ENCODE data around the gene SIPA1L3. TPM values are rescaled to one million over a fixed set of nuclear protein-coding genes. Genes with fewer than 3 reads are reported as not detected.
A peak's percentile ranks its signal among the peaks of the same experiment; 100 is the strongest.

The SIPA1L3 gene
- total RNA-seq, 1 experiment from 2014 or later: 36.0 TPM

DNA sequence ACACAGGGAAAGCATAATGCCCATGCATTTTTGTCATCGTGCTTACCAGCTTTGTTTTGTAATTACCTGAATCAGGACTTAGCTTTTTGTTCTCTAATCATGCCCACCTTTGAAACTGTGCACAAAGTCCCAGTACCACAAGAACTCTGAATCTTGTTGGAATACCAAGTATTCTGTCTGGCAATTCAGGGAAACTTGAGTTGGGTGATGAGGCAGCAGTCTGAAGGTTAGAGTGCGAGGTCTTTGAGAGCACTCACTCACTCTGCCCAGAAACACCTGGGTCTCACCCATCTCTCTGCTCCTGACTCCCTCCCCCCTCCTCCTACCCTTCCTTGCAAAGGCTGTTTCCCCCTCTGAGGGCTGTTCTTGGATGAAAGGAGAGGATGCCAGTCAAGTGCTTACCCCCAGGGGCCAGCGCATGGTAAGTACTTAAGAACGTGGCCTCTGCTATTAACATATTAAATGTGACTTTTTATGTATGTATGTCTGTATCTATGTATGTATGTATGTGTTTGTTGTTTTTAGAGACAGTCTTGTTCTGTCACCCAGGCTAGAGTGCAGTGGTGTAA is 22.4 kb downstream of the SIPA1L3 start:
- Mint-ChIP-seq H3K27me3 (ENCODE audit: insufficient read depth, unreplicated experiment) (no peaks in the 10 kb centered on the region), H3K9me3 (ENCODE audit: unreplicated experiment) (peaks cover 7% of the 10 kb centered on the region), H3K36me3 (ENCODE audit: insufficient read depth, unreplicated experiment) (peaks cover 15% of the 10 kb centered on the region), H3K4me3 (ENCODE audit: unreplicated experiment) (no peak overlapping the region), H3K4me1 (ENCODE audit: insufficient read depth, unreplicated experiment) (peaks cover 29% of the 10 kb centered on the region), H3K27ac (ENCODE audit: low read depth, unreplicated experiment) (no peak overlapping the region)
- intact Hi-C loops (cut with micrococcal nuclease): no loop called here
- TF ChIP-seq, protein P1, sequence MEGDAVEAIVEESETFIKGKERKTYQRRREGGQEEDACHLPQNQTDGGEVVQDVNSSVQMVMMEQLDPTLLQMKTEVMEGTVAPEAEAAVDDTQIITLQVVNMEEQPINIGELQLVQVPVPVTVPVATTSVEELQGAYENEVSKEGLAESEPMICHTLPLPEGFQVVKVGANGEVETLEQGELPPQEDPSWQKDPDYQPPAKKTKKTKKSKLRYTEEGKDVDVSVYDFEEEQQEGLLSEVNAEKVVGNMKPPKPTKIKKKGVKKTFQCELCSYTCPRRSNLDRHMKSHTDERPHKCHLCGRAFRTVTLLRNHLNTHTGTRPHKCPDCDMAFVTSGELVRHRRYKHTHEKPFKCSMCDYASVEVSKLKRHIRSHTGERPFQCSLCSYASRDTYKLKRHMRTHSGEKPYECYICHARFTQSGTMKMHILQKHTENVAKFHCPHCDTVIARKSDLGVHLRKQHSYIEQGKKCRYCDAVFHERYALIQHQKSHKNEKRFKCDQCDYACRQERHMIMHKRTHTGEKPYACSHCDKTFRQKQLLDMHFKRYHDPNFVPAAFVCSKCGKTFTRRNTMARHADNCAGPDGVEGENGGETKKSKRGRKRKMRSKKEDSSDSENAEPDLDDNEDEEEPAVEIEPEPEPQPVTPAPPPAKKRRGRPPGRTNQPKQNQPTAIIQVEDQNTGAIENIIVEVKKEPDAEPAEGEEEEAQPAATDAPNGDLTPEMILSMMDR (IDR thresholded peaks at IDR 0.05; ENCODE audit: unreplicated experiment): no peak
- no TSS peak for BruUV-seq (replicated peaks)
- POLR2A ChIA-PET: no interaction called here
- no peak for DNase-seq (ENCODE audit: unreplicated experiment)
- CTCF ChIA-PET: interaction anchor here (1.1 to 1.2 kb wide), 2 partner anchors 26 to 206 kb away, joined by 3 to 4 read pairs; no protein-coding TSS in a partner anchor

DNA sequence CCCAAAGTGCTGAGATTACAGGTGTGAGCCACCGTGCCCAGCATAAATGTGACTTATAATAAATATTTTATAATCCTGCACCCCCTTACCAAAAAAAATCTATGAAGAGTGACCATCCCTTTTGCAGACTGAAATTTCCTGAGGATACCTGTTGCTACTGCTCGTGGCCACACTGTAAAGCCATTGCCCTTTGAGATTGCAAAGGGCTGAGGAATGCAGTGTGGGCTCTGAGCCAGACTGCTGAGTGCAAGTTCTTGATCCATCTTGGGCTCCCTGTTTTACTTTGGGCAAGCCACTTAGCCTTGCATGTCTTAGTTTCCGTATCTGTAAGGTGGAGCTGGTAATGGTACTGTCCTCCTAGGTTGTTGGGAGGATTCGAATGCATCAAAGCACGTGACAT is 23.4 kb downstream of the SIPA1L3 start:
- ChIA-PET CTCF (interaction anchor here (0.9 to 3.3 kb wide), 7 partner anchors 23 to 166 kb away, joined by 3 to 16 read pairs (median 3); partner anchors contain the start of genes SIPA1L3 and WDR87), POLR2A (interaction anchor here (0.7 to 4.3 kb wide), 4 partner anchors 23 to 1844 kb away, joined by 3 to 48 read pairs (median 14); partner anchors contain the start of genes HNRNPL, SIPA1L3 and WDR87)
- no TSS peak for BruUV-seq (replicated peaks)
- no peaks in the 10 kb centered on the region for H3K27me3 Mint-ChIP-seq (ENCODE audit: insufficient read depth, unreplicated experiment)
- H3K36me3 Mint-ChIP-seq (ENCODE audit: insufficient read depth, unreplicated experiment): peaks cover 9% of the 10 kb centered on the region
- no peak overlapping the region for H3K27ac Mint-ChIP-seq (ENCODE audit: low read depth, unreplicated experiment)
- TF ChIP-seq, protein P1 (IDR thresholded peaks at IDR 0.05; ENCODE audit: unreplicated experiment): no peak
- peaks cover under 1% of the 10 kb centered on the region for H3K9me3 Mint-ChIP-seq (ENCODE audit: unreplicated experiment)
- DNase-seq (ENCODE audit: unreplicated experiment): peak; percentile 36
- H3K4me3 Mint-ChIP-seq (ENCODE audit: unreplicated experiment): no peak overlapping the region
- peaks cover 30% of the 10 kb centered on the region for H3K4me1 Mint-ChIP-seq (ENCODE audit: insufficient read depth, unreplicated experiment)
- intact Hi-C loops (cut with micrococcal nuclease): loop anchor here (10.0 kb wide), 1 partner anchor 64 kb away; no protein-coding TSS in a partner anchor

DNA sequence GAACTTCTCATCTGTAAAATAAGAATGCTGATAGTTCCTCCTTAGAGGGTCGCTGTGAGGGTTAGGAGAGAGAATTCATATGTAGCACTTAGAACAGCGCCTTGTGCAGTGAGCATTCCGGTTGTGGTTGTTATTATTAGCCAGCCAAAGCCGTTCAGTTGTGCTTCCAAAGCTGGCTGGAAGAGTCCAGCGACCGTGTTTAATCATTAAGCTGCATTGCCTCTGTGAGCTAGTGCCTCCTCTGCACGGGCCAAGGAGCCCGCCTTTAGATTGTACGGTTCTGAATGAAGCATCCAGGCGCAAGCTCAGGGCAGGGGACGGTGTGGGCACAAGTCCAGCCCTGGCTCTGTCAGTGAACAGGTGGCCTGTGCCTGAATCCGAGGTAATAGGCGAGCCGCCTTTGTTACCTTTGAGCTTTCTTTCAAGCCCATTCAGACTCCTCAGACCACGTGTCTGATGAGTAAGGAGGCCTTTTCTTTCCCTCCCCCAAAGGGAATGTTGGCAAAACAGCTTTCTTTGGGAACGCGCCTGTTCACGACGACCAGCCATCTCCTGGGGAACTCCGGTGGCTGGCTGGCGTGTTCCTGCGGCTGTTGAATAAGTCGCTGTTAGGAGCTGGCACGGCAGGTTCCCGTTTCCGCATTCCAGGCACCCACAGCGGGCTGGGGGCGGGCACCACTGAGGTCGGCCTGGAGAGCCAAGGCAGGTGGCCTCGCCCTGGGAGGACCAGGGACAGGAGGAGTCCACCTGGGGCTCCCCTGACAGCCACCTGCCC is 25.1 kb downstream of the SIPA1L3 start:
- Mint-ChIP-seq H3K27me3 (ENCODE audit: insufficient read depth, unreplicated experiment) (no peaks in the 10 kb centered on the region), H3K4me3 (ENCODE audit: unreplicated experiment) (peak overlapping the region; percentile 75), H3K4me1 (ENCODE audit: insufficient read depth, unreplicated experiment) (peaks cover 30% of the 10 kb centered on the region), H3K36me3 (ENCODE audit: insufficient read depth, unreplicated experiment) (peaks cover 7% of the 10 kb centered on the region), H3K27ac (ENCODE audit: low read depth, unreplicated experiment) (peak overlapping the region; percentile 94), H3K9me3 (ENCODE audit: unreplicated experiment) (no peaks in the 10 kb centered on the region)
- peak; percentile 96 for DNase-seq (ENCODE audit: unreplicated experiment)
- ChIA-PET POLR2A (interaction anchor here (0.6 to 4.3 kb wide), 18 partner anchors 11 to 787 kb away, joined by 3 to 48 read pairs (median 4); partner anchors contain the start of genes C19orf33, PSMD8, SIPA1L3 and SPINT2), CTCF (interaction anchor here (0.6 to 3.3 kb wide), 20 partner anchors 9 to 1769 kb away, joined by 3 to 18 read pairs (median 4); partner anchors contain the start of genes SIPA1L3 and WDR87)
- TF ChIP-seq, protein P1 (IDR thresholded peaks at IDR 0.05; ENCODE audit: unreplicated experiment): no peak
- no TSS peak for BruUV-seq (replicated peaks)
- intact Hi-C loops (cut with micrococcal nuclease): loop anchor here (10.0 kb wide), 1 partner anchor 63 kb away; no protein-coding TSS in a partner anchor
